ELF-1 (cell line): ENCODE data around the gene SETMAR.
A peak's percentile ranks its signal among the peaks of the same experiment; 100 is the strongest.

ENCODE experiments used
- DNase-seq: peaks from one replicate; pipeline ENCODE4 v3.0.0-alpha.2; 2016; ENCODE audit warnings: low read depth, low spot score

The SETMAR gene

DNA sequence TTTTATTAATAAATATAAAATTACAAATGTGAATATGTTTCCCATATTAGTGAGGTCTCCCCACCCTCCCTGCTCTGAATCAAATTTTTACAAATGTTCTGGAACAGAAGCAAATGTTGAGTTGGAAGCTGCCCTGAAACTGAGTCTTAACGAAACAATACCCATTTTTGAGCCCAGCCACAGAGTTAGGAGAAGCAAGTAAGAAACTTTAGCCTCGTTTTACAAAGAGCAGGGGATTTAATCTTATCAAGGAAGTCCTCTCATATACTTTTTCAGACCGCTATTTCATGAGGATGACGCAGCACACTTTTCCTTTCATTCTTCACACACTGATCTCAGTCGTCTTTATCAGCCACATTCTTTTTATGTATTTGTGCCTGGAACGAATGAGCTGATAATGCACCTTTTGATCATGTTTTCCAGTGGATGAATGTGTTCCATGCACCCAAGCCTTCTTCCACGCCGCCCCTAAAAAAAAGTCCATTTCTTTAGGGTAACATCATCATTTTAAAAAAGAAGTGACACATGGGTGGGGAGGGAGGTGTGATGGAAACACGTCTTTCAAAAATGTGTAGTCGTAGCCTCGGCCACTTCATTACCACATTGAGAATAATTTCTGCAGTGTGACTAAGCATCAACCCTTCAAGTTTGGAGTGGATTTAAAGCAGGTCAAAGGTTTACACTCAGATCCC is 48.1 kb downstream of the SETMAR start:
- peak; percentile 16 for DNase-seq

DNA sequence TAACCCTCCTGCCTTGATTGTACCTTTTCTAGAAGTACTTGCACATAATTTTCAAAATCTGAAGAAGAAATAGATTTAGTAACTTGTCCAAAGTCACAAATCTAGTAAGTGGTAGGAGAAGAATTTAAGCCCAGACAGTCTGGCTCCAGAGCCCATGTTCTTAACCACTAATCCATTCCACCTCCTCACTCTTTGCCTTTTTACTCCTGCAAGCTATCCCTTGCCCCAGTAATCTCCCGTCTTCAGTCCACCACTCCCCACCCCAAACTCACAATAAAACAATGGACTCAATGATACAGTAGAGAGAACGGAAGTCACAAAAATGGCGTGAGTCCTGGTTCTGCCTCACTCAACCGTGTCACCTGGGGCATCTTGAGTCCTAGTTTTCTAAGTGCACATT is 48.7 kb downstream of the SETMAR start:
- DNase-seq: no peak

DNA sequence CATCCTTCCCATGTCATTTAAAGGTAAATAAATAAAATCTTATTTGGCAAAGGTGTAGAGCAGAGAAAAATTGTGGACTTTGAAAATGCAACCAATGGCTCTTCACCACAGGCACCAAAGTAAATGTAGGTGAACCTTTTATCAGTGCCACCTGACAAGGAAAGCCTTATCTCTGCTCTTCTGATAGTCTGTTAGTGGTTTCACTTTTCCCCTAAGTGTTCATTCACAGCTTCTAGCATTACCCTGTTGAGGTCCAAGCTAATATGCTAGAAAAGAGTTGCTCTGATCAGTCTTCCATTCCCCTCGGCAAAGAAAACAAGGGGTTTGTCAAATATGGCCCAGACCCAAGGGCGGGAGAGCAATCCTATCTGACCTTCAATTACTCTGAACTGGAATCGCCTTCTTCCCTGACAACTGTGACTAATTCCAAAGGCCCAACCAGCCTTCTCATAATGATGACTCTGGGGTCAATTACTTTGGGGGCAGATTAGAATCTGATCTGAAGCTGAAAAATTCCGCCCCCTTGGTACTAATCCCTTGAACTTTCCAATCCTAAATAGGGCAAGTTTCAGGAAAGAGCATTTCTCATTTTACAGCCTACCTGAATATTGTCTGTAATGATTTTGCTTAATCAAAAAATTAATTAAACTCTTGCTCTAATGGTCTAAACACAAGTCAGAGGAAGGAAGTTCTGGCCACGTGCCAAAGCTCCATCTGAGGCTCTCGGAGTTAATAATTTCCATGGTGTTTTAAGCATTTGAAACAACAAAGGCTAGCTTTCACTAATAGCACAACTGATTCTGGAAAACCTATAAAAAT is 52.4 kb downstream of the SETMAR start:
- DNase-seq: no peak

DNA sequence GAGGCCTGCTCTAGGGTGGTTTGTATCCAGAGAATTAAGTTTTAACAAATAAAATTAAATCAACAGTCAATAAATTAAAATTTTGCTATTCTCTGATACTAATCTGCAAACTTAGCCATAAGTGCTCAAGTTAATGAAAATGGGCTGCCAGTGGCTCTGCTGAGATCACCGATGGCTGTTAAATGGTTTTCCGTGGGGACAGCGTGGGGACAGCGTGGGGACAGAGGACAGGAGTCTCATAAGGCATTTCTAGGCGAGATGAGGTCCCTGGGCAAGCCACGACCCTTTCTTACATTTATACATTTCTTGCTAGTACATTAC is 53.0 kb downstream of the SETMAR start:
- no peak for DNase-seq

DNA sequence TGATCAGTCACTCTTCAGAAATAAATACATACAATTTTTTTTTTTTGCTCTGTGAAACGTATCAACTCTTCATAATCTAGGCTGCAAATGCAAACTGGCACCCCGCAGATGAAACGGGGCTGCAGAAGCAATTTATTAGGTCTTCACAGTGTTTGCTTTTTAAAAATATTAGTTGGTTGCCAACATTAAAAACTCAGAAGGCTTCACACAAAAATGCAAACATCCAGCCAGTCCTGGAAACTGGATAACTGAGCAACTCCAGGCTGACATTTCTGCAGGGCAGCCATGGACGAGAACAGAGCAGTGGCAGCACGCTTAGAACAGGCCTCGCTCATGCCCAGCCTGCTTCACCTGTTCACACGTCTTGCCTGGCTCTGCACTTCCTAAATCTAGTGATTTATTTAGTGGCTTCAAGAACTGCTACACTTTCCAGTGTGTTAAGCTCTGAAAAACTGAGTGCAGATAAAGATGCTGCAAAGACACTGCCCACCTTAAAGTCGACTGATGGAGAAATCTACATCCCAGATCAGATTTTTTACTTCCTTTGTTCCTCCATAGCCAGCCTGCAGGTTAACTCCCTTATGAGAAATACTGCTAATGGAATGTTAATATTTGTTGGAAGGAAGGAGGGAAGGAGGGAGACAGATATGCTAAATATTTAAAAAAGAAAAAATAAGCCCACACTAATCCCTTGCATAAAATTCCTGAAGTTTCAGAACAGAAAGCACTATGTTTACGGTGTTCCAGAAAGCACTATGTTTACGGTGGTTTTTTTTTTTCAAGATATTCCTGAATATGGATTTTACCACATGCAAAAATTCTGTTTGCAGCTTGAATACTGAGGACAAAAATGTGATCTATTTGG is 53.6 kb downstream of the SETMAR start:
- no peak for DNase-seq

DNA sequence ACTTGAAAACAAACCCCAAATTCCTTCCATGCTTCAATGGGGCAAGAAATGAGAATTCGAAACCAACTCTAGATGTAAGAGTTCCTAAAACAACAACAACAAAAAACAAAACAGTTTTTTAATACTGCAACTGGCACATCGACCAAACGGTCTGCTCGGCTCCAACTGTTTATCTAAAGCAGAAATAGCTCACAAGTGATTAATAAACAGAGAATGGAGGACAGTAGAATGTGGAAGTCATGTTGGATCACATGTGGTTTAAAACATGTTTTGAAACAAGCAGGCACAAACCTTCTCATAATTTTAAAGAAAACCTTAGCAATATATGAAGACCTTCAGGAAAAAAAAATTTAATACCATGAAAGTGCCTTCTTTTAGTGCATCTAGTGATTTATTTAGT is 55.1 kb downstream of the SETMAR start:
- no peak for DNase-seq

DNA sequence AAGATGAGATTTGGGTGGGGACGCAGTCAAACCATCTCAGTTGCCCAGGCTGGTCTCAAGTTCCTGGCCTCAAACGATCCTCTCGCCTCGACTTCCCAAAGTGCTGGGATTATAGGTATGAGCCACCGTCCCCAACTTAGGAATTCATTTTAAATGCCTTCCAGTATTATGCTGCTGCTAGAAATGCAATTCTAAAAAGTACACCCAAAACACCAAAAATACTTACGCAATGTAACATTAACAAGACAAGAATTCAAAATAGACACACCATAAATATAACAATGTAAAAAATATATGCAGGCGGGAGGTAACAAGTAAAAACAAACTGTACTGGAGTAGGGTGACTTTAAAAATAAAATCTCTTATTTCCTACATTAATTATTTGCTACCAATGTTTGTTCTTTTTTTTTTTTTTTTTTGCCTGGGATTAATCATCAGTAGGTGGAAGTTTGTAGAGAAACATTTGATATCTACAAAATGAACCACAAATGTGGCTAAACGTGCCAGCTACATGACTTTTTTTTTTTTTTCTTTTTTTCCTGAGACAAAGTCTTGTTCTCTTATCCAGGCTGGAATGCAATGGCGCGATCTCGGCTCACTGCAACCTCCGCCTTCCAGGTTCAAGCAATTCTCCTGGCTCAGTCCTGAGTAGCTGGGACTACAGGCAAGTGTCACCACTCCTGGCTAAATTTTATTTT is 56.8 kb downstream of the SETMAR start:
- no peak for DNase-seq

DNA sequence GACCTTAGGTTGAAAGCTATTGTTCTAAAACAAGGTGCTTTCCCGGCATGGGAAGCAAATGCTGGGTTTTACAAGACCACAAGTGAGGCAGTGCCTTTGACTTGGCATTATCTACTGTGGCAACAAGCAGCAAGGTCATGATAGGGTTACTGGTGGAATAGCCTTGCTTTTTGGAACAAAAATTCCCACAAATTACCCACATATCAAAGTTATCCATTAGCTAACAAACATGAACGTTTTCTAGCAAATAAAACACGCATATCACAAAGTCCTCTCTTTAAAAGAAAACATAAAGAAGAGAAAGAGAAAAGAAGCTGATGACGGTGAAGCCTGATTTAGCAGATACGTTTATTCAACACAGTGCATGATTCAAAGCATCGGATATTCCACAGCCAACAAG is 57.6 kb downstream of the SETMAR start:
- DNase-seq: no peak

DNA sequence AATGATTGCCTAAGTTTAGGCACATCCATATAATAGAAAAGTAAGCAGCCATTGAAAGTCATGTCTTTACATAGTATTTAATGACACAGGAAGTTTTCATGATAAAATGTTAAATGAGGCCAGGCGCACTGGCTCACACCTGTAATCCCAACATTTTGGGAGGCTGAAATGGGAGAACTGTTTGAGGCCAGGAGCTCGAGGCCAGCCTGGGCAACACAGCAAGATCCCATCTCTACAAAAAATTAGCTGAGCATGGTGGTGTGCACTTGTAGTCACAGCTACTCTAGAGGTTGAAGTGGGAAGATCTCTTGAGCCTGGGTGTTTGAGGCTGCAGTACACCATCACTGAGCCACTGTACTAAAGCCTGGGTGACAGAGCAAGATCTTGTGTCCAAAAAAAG is 59.4 kb downstream of the SETMAR start:
- DNase-seq: no peak
